CMK (cell line): ENCODE results near the gene MLIP.
"Not testable (repeated sequence)": the region's sequence is repeated elsewhere in the genome, so short reads cannot be mapped to it uniquely, and the experiment has no call there.

Experiments used
- DNase-seq: peaks from one replicate; pipeline ENCODE4 v3.0.0-alpha.2; 2010; ENCODE audit warnings: low read depth

MLIP gene

GRCh38 chr6:54217018-54217417 lies 105.8 kb downstream of the MLIP start:
- no peak for DNase-seq

- no peak for DNase-seq
These were observed 111.0 kb downstream of the MLIP start for GRCh38 chr6:54222217-54222616.

GRCh38 chr6:54232703-54233102 lies 121.5 kb downstream of the MLIP start:
- no peak for DNase-seq

- DNase-seq: no peak
These were observed 123.3 kb downstream of the MLIP start for GRCh38 chr6:54234539-54234938.

- no peak for DNase-seq
These were observed 125.7 kb downstream of the MLIP start for GRCh38 chr6:54236984-54237383.

GRCh38 chr6:54238396-54238795 lies 127.2 kb downstream of the MLIP start:
- DNase-seq: no peak

- DNase-seq: no peak
These were observed 132.5 kb downstream of the MLIP start for GRCh38 chr6:54243699-54244098.

GRCh38 chr6:54244430-54244829 lies 133.2 kb downstream of the MLIP start:
- no peak for DNase-seq

GRCh38 chr6:54245265-54245664 lies 134.0 kb downstream of the MLIP start:
- no peak for DNase-seq

- DNase-seq: no peak
These were observed 137.1 kb downstream of the MLIP start for GRCh38 chr6:54248319-54248718.

- DNase-seq: no peak
These were observed 137.8 kb downstream of the MLIP start for GRCh38 chr6:54248994-54249393.

GRCh38 chr6:54249812-54250211 lies 138.6 kb downstream of the MLIP start:
- not testable (repeated sequence) for DNase-seq

- DNase-seq: no peak
These were observed 141.3 kb downstream of the MLIP start for GRCh38 chr6:54252496-54252895.

- DNase-seq: no peak
These were observed 141.7 kb downstream of the MLIP start for GRCh38 chr6:54252916-54253315.

GRCh38 chr6:54254886-54255285 lies 143.6 kb downstream of the MLIP start:
- no peak for DNase-seq

- no peak for DNase-seq
These were observed 144.6 kb downstream of the MLIP start for GRCh38 chr6:54255886-54256285.

- no peak for DNase-seq
These were observed 148.8 kb downstream of the MLIP start for GRCh38 chr6:54260025-54260424.

GRCh38 chr6:54262499-54262898 lies 151.3 kb downstream of the MLIP start:
- no peak for DNase-seq

GRCh38 chr6:54262971-54263370 lies 151.7 kb downstream of the MLIP start:
- no peak for DNase-seq

GRCh38 chr6:54264581-54265272 lies 153.5 kb downstream of the MLIP start:
- DNase-seq: no peak

GRCh38 chr6:54266400-54266923 lies 155.2 kb downstream of the MLIP start:
- no peak for DNase-seq

GRCh38 chr6:54267798-54268197 lies 156.6 kb downstream of the MLIP start:
- DNase-seq: no peak

- DNase-seq: no peak
These were observed 162.1 kb downstream of the MLIP start for GRCh38 chr6:54273214-54273820.

GRCh38 chr6:54274383-54274782 lies 163.1 kb downstream of the MLIP start:
- no peak for DNase-seq
